OCI-LY7 (cell line): ENCODE data around the gene MYOCD. TPM values are rescaled to one million over a fixed set of nuclear protein-coding genes. Genes with fewer than 3 reads are reported as not detected.

Source experiments
- BruUV-seq: library from RNA; stranded (reverse); fragments of 400-500 nt; replicated peaks from 2 replicates; lab custom pipeline; 2021; lab: Mats Ljungman, UMichigan
- CTCF ChIA-PET: fragments of 300-600 bp; sonication (Branson Sonifier 250); formaldehyde crosslinking; loops from one replicate; lab custom pipeline; 2022; ENCODE audit warnings: antibody characterized with exemption; ENCODE audit not compliant: unreplicated experiment; lab: Charles Lee
- POLR2A ChIA-PET: fragments of 300-600 bp; sonication (Branson Sonifier 250); formaldehyde crosslinking; loops from one replicate; lab custom pipeline; 2022; ENCODE audit warnings: antibody characterized with exemption; lab: Charles Lee
- DNase-seq: peaks from one replicate; pipeline ENCODE4 v3.0.0-alpha.2; 2015; ENCODE audit warnings: low spot score
- H2AFZ ChIP-seq: fragments of 200-600 bp; sonication (generic), shearing (Covaris generic); 2 replicates; pipeline ENCODE4 v1.6.1; 2014; ENCODE audit warnings: mild to moderate bottlenecking, antibody characterized with exemption, low read length, moderate library complexity
- H3K27ac ChIP-seq: fragments of 200-600 bp; sonication (generic); 2 replicates; pipeline ENCODE4 v1.5.1; 2014; ENCODE audit warnings: mixed run types, low read depth, mild to moderate bottlenecking, moderate library complexity, low read length, inconsistent platforms; ENCODE audit not compliant: poor library complexity, severe bottlenecking
- H3K36me3 ChIP-seq: fragments of 200-600 bp; sonication (generic); 2 replicates; pipeline ENCODE4 v1.6.1; 2014; ENCODE audit warnings: mild to moderate bottlenecking, antibody characterized with exemption, low read length, moderate library complexity, mixed read lengths; ENCODE audit not compliant: insufficient read depth
- H3K4me1 ChIP-seq: fragments of 200-600 bp; sonication (generic); 2 replicates; pipeline ENCODE4 v1.5.1; 2014; ENCODE audit warnings: mild to moderate bottlenecking, low read length; ENCODE audit not compliant: insufficient read depth, poor library complexity, severe bottlenecking
- H3K4me2 ChIP-seq: fragments of 200-600 bp; sonication (generic); 2 replicates; pipeline ENCODE4 v1.6.1; 2014; ENCODE audit warnings: mild to moderate bottlenecking, low read length
- H3K4me3 ChIP-seq: fragments of 200-600 bp; sonication (generic); 2 replicates; pipeline ENCODE4 v1.5.1; 2014; ENCODE audit warnings: mild to moderate bottlenecking, low read depth, low read length; ENCODE audit not compliant: poor library complexity, severe bottlenecking
- H3K79me2 ChIP-seq: fragments of 200-600 bp; sonication (generic); 2 replicates; pipeline ENCODE4 v1.6.1; 2016; ENCODE audit warnings: low read depth, mild to moderate bottlenecking, low read length, moderate library complexity, mixed read lengths; ENCODE audit not compliant: insufficient read depth
- H3K9me2 ChIP-seq: fragments of 200-600 bp; sonication (generic); 2 replicates; pipeline ENCODE4 v1.6.1; 2016; ENCODE audit warnings: mild to moderate bottlenecking, low read length, mixed read lengths; ENCODE audit not compliant: insufficient read depth
- H3K9me3 ChIP-seq: fragments of 200-600 bp; sonication (generic); 2 replicates; pipeline ENCODE4 v1.6.1; 2014; ENCODE audit warnings: mild to moderate bottlenecking, mixed run types, low read length, mixed read lengths
- H4K20me1 ChIP-seq: fragments of 200-600 bp; sonication (generic); 2 replicates; pipeline ENCODE4 v1.6.1; 2014; ENCODE audit warnings: mild to moderate bottlenecking, antibody characterized with exemption, low read length, moderate library complexity, mixed read lengths; ENCODE audit not compliant: insufficient read depth
- CTCF ChIP-seq: fragments of 200-600 bp; sonication (generic); conservative IDR thresholded peaks from 2 replicates; pipeline ENCODE4 v1.5.1; 2014; ENCODE audit warnings: mild to moderate bottlenecking, antibody characterized with exemption, low read length, moderate library complexity, mixed read lengths
- EZH2phosphoT487 ChIP-seq: fragments of 200-600 bp; sonication (generic); IDR thresholded peaks from 2 replicates; pipeline ENCODE4 v1.6.1; 2018; ENCODE audit warnings: low read depth, borderline replicate concordance, mild to moderate bottlenecking, mixed run types, antibody characterized with exemption, low read length, moderate library complexity, mixed read lengths
- intact Hi-C: fragments of 100-400 bp; cut with micrococcal nuclease; formaldehyde crosslinking; loops from one replicate; pipeline ENCODE4 v1.10.0; 2022; ENCODE audit not compliant: unreplicated experiment
- total RNA-seq, 2 experiments: library from RNA; depleted of rRNA in 1 of 2; stranded (reverse); fragments of >200 nt in 1 of 2; shearing (Covaris generic) in 1 of 2; gene quantifications; 2 replicates each; pipeline ENCODE4 v1.2.3, GENCODE V29; 2014 to 2022

The MYOCD gene
- total RNA-seq, 2 experiments from 2014 or later = not detected

- TF ChIP-seq CTCF (no peak), EZH2phosphoT487 (no peak)
- Histone ChIP-seq H3K4me2 (no peak overlapping the region), H3K79me2 (no peaks in the 10 kb centered on the region), H3K27ac (no peak overlapping the region), H3K4me1 (no peaks in the 10 kb centered on the region), H3K9me3 (no peaks in the 10 kb centered on the region), H3K4me3 (no peak overlapping the region), H3K9me2 (no peaks in the 10 kb centered on the region), H3K36me3 (no peaks in the 10 kb centered on the region), H2AFZ (no peak overlapping the region), H4K20me1 (no peaks in the 10 kb centered on the region)
- DNase-seq = no peak
- intact Hi-C loops = no loop called here
- ChIA-PET CTCF (no interaction called here), POLR2A (no interaction called here)
- BruUV-seq = no TSS peak
These were observed 17.6 kb downstream of the MYOCD start for GRCh38 chr17:12683299-12683698.

GRCh38 chr17:12686486-12686885 is 20.8 kb downstream of the MYOCD start:
- no peak for DNase-seq
- no peak for TF ChIP-seq CTCF
- TF ChIP-seq EZH2phosphoT487 = no peak

GRCh38 chr17:12688382-12688781 is 22.7 kb downstream of the MYOCD start:
- Histone ChIP-seq H4K20me1 (no peaks in the 10 kb centered on the region), H2AFZ (no peak overlapping the region), H3K36me3 (no peaks in the 10 kb centered on the region), H3K4me3 (no peak overlapping the region), H3K9me3 (no peaks in the 10 kb centered on the region), H3K9me2 (no peaks in the 10 kb centered on the region), H3K27ac (no peak overlapping the region), H3K4me2 (no peak overlapping the region), H3K4me1 (no peaks in the 10 kb centered on the region), H3K79me2 (no peaks in the 10 kb centered on the region)
- intact Hi-C loops = no loop called here
- no TSS peak for BruUV-seq
- POLR2A ChIA-PET = no interaction called here
- no peak for DNase-seq
- CTCF ChIA-PET = no interaction called here
- TF ChIP-seq EZH2phosphoT487 = no peak
- no peak for TF ChIP-seq CTCF

More at GRCh38 chr17:12686486-12686885, 20.8 kb downstream of the MYOCD start:
- H3K4me1 ChIP-seq = no peaks in the 10 kb centered on the region
- intact Hi-C loops = no loop called here
- no peak overlapping the region for H3K27ac ChIP-seq
- no peaks in the 10 kb centered on the region for H4K20me1 ChIP-seq
- H3K36me3 ChIP-seq = no peaks in the 10 kb centered on the region
- no peaks in the 10 kb centered on the region for H3K9me2 ChIP-seq
- BruUV-seq = no TSS peak
- ChIA-PET POLR2A (no interaction called here), CTCF (no interaction called here)
- H3K79me2 ChIP-seq = no peaks in the 10 kb centered on the region
- H3K4me2 ChIP-seq = no peak overlapping the region
- H2AFZ ChIP-seq = no peak overlapping the region
- H3K4me3 ChIP-seq = no peak overlapping the region
- no peaks in the 10 kb centered on the region for H3K9me3 ChIP-seq
